COR-L47 (cell line): ENCODE measurements around the gene NUDT2.
"Not testable (repeated sequence)": the region's sequence is repeated elsewhere in the genome, so short reads cannot be mapped to it uniquely, and the experiment has no call there.

Experiments used
- DNase-seq: peaks from one replicate; lab custom pipeline; 2025; lab: John Stamatoyannopoulos, UW

The NUDT2 gene

GRCh38 chr9:34328987-34329832 is at the start of gene NUDT2, which contains the start of gene KIF24:
Gene NUDT2 (plus strand): TSS chr9:34329569. CDS start chr9:34339040, 9,471 bp downstream.
Gene KIF24 (minus strand): TSS chr9:34329268. CDS start chr9:34311346, 17,922 bp downstream.
- peak; percentile 100 for DNase-seq

- no peak for DNase-seq
Measured at GRCh38 chr9:34282096-34282495, 47.3 kb upstream of the NUDT2 start.

GRCh38 chr9:34289159-34289558 is 40.2 kb upstream of the NUDT2 start:
- no peak for DNase-seq

GRCh38 chr9:34291023-34291422 is 38.3 kb upstream of the NUDT2 start:
- no peak for DNase-seq

- no peak for DNase-seq
Measured at GRCh38 chr9:34291423-34291822, 37.9 kb upstream of the NUDT2 start.

- DNase-seq: no peak
Measured at GRCh38 chr9:34292552-34292951, 36.8 kb upstream of the NUDT2 start.

- DNase-seq: not testable (repeated sequence)
Measured at GRCh38 chr9:34301064-34301463, 28.3 kb upstream of the NUDT2 start.

GRCh38 chr9:34308316-34308715 is 21.1 kb upstream of the NUDT2 start:
- not testable (repeated sequence) for DNase-seq

- DNase-seq: no peak
Measured at GRCh38 chr9:34310215-34310614, 19.2 kb upstream of the NUDT2 start.

- no peak for DNase-seq
Measured at GRCh38 chr9:34311499-34312185, 17.7 kb upstream of the NUDT2 start.

GRCh38 chr9:34317436-34317835 is 11.9 kb upstream of the NUDT2 start:
- DNase-seq: no peak

GRCh38 chr9:34318163-34318790 is 11.1 kb upstream of the NUDT2 start:
- DNase-seq: no peak

- no peak for DNase-seq
Measured at GRCh38 chr9:34321451-34321850, 7.9 kb upstream of the NUDT2 start.

GRCh38 chr9:34322899-34323591 is 6.3 kb upstream of the NUDT2 start:
- no peak for DNase-seq

- DNase-seq: no peak
Measured at GRCh38 chr9:34326690-34327089, 2.7 kb upstream of the NUDT2 start.

GRCh38 chr9:34328500-34328986 is 826 bp upstream of the NUDT2 start:
- DNase-seq: peak; percentile 36

GRCh38 chr9:34331196-34331595 is 1.8 kb downstream of the NUDT2 start:
- no peak for DNase-seq

- peak; percentile 18 for DNase-seq
Measured at GRCh38 chr9:34332076-34332964, 3.0 kb downstream of the NUDT2 start.

- no peak for DNase-seq
Measured at GRCh38 chr9:34333836-34334235, 4.5 kb downstream of the NUDT2 start.

GRCh38 chr9:34334337-34334824 is 5.0 kb downstream of the NUDT2 start:
- DNase-seq: no peak

- no peak for DNase-seq
Measured at GRCh38 chr9:34334916-34335315, 5.5 kb downstream of the NUDT2 start.
